ENCODE data around the gene ST8SIA6. TPM values are rescaled to one million over a fixed set of nuclear protein-coding genes. Genes with fewer than 3 reads are reported as not detected.

Gene ST8SIA6
- total and polyA plus RNA-seq, 9 of the 15 experiments (the other 6 are each of a cell fraction or from before 2014, with no cell fraction given) = 0.69 to 6.7 (median 5.0) TPM

DNA sequence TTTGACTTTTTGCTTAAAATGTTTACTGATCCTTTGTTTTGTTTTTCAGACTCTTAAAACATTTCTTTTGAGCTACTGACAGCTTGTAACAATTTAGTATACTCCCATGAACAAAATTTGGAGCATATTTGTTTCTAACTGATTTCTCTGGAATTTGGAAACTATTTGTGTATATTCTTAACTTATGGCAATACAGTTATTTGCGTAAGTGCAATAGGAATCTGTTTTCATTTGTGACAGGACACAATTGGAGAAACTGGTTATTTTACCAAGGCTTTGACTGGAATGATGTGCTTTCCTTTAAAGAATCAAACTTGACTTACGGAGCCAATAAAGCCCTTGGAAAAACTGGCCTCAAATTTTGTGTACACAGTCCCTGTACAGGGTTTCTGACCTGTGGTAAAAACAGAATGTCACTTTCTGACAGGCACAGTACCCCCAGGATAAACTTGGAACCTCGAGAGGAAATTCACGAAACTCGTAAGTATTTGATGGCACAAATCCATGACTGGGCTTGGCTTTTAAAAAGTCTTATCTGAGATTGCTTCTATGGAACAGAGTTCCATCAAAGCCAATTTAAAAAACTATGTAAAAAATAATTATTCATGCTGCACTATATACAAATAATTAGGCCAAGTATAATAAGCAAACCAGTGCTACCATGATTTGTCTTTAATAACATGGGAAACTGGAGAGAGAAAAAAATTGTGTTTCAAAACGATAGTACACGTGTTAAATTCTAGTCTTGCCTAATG is 70.4 kb downstream of the ST8SIA6 start:
- 74% methylated on average over 7 of the region's 7 CpGs for WGBS (ENCODE audit: insufficient coverage, low coverage, missing lambda C conversion rate)
- BruUV-seq (replicated peaks) = no TSS peak
- Histone ChIP-seq H3K79me2 (ENCODE audit: control insufficient read depth, insufficient read depth, low read length) (peaks cover 19% of the 10 kb centered on the region), H3K9me3 (replicated peaks; ENCODE audit: control insufficient read depth, insufficient read depth, low read depth, low read length) (no peaks in the 10 kb centered on the region), H3K9ac (ENCODE audit: insufficient read depth in 1 of 2, low read depth in 2 of 2, low read length in 2 of 2) (no peak overlapping the region), H3K27ac (ENCODE audit: extremely low read depth, low read depth, low read length) (no peak overlapping the region), H2AFZ (ENCODE audit: low read depth, low read length) (no peak overlapping the region), H3K9me1 (ENCODE audit: control insufficient read depth, insufficient read depth, low read length) (no peaks in the 10 kb centered on the region), H3K4me3 (no peak overlapping the region), H3K4me2 (ENCODE audit: insufficient read depth, low read length) (no peak overlapping the region), H3K27me3 (ENCODE audit: control insufficient read depth in 2 of 2, insufficient read depth in 2 of 2, low read length in 2 of 2) (no peaks in the 10 kb centered on the region), H3K4me1 (replicated peaks in 1 of 2; ENCODE audit: control insufficient read depth in 2 of 2, insufficient read depth in 2 of 2, low read length in 2 of 2) (peaks cover 0 to 3% of the 10 kb centered on the region in 2 experiments; a peak in 2 of 5 replicates), H3K36me3 (ENCODE audit: control insufficient read depth, insufficient read depth, low read length) (no peaks in the 10 kb centered on the region), H4K20me1 (replicated peaks; ENCODE audit: control insufficient read depth, insufficient read depth, low read length) (no peaks in the 10 kb centered on the region)
- POLR2A ChIA-PET = no interaction called here
- no peak for TF ChIP-seq SMARCB1 (IDR thresholded peaks at IDR 0.05; ENCODE audit: insufficient read length, low read depth)
- TF ChIP-seq, protein P1, sequence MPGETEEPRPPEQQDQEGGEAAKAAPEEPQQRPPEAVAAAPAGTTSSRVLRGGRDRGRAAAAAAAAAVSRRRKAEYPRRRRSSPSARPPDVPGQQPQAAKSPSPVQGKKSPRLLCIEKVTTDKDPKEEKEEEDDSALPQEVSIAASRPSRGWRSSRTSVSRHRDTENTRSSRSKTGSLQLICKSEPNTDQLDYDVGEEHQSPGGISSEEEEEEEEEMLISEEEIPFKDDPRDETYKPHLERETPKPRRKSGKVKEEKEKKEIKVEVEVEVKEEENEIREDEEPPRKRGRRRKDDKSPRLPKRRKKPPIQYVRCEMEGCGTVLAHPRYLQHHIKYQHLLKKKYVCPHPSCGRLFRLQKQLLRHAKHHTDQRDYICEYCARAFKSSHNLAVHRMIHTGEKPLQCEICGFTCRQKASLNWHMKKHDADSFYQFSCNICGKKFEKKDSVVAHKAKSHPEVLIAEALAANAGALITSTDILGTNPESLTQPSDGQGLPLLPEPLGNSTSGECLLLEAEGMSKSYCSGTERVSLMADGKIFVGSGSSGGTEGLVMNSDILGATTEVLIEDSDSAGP (CRISPR knock-in tag; IDR thresholded peaks at IDR 0.05) = no peak
- no peak for TF ChIP-seq KDM5B (IDR thresholded peaks at IDR 0.05; ENCODE audit: insufficient replicate concordance, low read depth, low read length)
- TF ChIP-seq ZC3H8 (IDR thresholded peaks at IDR 0.05) = no peak
- TF ChIP-seq PRPF4 (IDR thresholded peaks at IDR 0.05; ENCODE audit: insufficient read depth, low read depth, low read length, poor library complexity, severe bottlenecking) = no peak
- TF ChIP-seq YBX1 (IDR thresholded peaks at IDR 0.05) = no peak
- no peak for TF ChIP-seq BACH1 (tag; IDR thresholded peaks at IDR 0.05)
- no peak for TF ChIP-seq ZNF174 (CRISPR knock-in tag; IDR thresholded peaks at IDR 0.05)
- TF ChIP-seq ZBTB1 (CRISPR knock-in tag; IDR thresholded peaks at IDR 0.05; ENCODE audit: borderline replicate concordance, low read depth) = no peak
- no peak for TF ChIP-seq ESRRA (IDR thresholded peaks at IDR 0.05; ENCODE audit: borderline replicate concordance, low read depth)
- no peak for TF ChIP-seq ATF2 (CRISPR knock-in tag; IDR thresholded peaks at IDR 0.05)
- TF ChIP-seq AFF1 (IDR thresholded peaks at IDR 0.05; ENCODE audit: low read depth in 1 of 2, partially characterized antibody in 2 of 2) = no peak
- no peak for TF ChIP-seq ZEB2 (IDR thresholded peaks at IDR 0.05)
- TF ChIP-seq EHMT2 (IDR thresholded peaks at IDR 0.05) = no peak
- TF ChIP-seq EGR1 (conservative IDR thresholded peaks at IDR 0.05) = no peak
- no peak for DNase-seq (ENCODE audit: extremely low read depth in 1 of 4, low spot score in 3 of 4)
- intact Hi-C loops (cut with micrococcal nuclease) = no loop called here
- no peak for ATAC-seq
- in situ Hi-C loops (cut with MboI) = no loop called here
- CTCF ChIA-PET (ENCODE audit: low intra/inter-chr PET ratio) = no interaction called here
- no peak for FAIRE-seq

Data from K562 (cell line).